Keratinocyte (primary cell): ENCODE results near the gene TM9SF2.

ENCODE experiments used
- CTCF ChIP-seq, 3 experiments: IDR thresholded peaks in 1 of 3; conservative IDR thresholded peaks in 1 of 3; optimal IDR thresholded peaks in 1 of 3; 2 replicates in 2 of 3; 3 replicates in 1 of 3; pipeline versions ENCODE3 to v1.5.1; 2011; ENCODE audit warnings: low read length in 3 of 3, mild to moderate bottlenecking in 3 of 3, moderate library complexity in 2 of 3, control low read depth in 1 of 3, inconsistent platforms in 1 of 3; ENCODE audit not compliant: insufficient read depth in 2 of 3; ENCODE audit errors: extremely low read depth in 1 of 3
- EZH2 ChIP-seq: IDR thresholded peaks from one replicate; pipeline ENCODE4 v1.6.1; 2012; ENCODE audit warnings: inconsistent platforms, mild to moderate bottlenecking, low read length, moderate library complexity

- TF ChIP-seq CTCF (optimal IDR thresholded peaks at IDR 0.05 in 1 of 3, IDR thresholded peaks at IDR 0.05 in 1 of 3, conservative IDR thresholded peaks at IDR 0.05 in 1 of 3; ENCODE audit: extremely low read depth in 1 of 3, insufficient read depth in 2 of 3, low read length in 3 of 3) (no peak), EZH2 (no peak)
Observed at GRCh38 chr13:99601535-99601934, 100.3 kb downstream of the TM9SF2 start.
